HG03196 (cell line): Measurements from ENCODE around the gene TLCD5.
A peak's percentile ranks its signal among the peaks of the same experiment; 100 is the strongest.

Source experiments
- ATAC-seq: cut with Tn5 transposase; IDR thresholded peaks from one replicate; pipeline ENCODE4 v1.9.1; 2021; ENCODE audit not compliant: unreplicated experiment

Gene TLCD5

GRCh38 chr11:120324932-120325810 lies at the start of gene TLCD5:
Gene TLCD5, plus strand, starts transcription at chr11:120325299. Its CDS starts 2,143 bp downstream, at chr11:120327442.
- no peak for ATAC-seq

GRCh38 chr11:120279502-120279901 lies 45.6 kb upstream of the TLCD5 start:
- no peak for ATAC-seq

GRCh38 chr11:120280600-120281051 lies 44.5 kb upstream of the TLCD5 start:
- ATAC-seq: no peak

- ATAC-seq: no peak
These were observed 43.8 kb upstream of the TLCD5 start for GRCh38 chr11:120281143-120281795.

GRCh38 chr11:120283124-120283523 lies 42.0 kb upstream of the TLCD5 start:
- ATAC-seq: no peak

- ATAC-seq: no peak
These were observed 40.8 kb upstream of the TLCD5 start for GRCh38 chr11:120284272-120284671.

GRCh38 chr11:120285256-120285655 lies 39.8 kb upstream of the TLCD5 start:
- no peak for ATAC-seq

GRCh38 chr11:120288021-120288420 lies 37.1 kb upstream of the TLCD5 start:
- ATAC-seq: no peak

- no peak for ATAC-seq
These were observed 35.7 kb upstream of the TLCD5 start for GRCh38 chr11:120289426-120289825.

GRCh38 chr11:120290956-120291355 lies 34.1 kb upstream of the TLCD5 start:
- no peak for ATAC-seq

- ATAC-seq: no peak
These were observed 31.9 kb upstream of the TLCD5 start for GRCh38 chr11:120293038-120293800.

- no peak for ATAC-seq
These were observed 31.0 kb upstream of the TLCD5 start for GRCh38 chr11:120294096-120294495.

GRCh38 chr11:120295099-120295498 lies 30.0 kb upstream of the TLCD5 start:
- no peak for ATAC-seq

- no peak for ATAC-seq
These were observed 28.5 kb upstream of the TLCD5 start for GRCh38 chr11:120296554-120296953.

- no peak for ATAC-seq
These were observed 26.6 kb upstream of the TLCD5 start for GRCh38 chr11:120298461-120298860.

GRCh38 chr11:120302001-120302805 lies 22.9 kb upstream of the TLCD5 start:
- no peak for ATAC-seq

GRCh38 chr11:120303004-120303637 lies 22.0 kb upstream of the TLCD5 start:
- peak; percentile 68 for ATAC-seq

GRCh38 chr11:120304526-120304925 lies 20.6 kb upstream of the TLCD5 start:
- no peak for ATAC-seq

GRCh38 chr11:120305286-120305685 lies 19.8 kb upstream of the TLCD5 start:
- ATAC-seq: no peak
